Endothelial cell (in vitro differentiated cells): ENCODE results near the gene IGFBP5. TPM values are rescaled to one million over a fixed set of nuclear protein-coding genes. Genes with fewer than 3 reads are reported as not detected.
A peak's percentile ranks its signal among the peaks of the same experiment; 100 is the strongest.

Experiments used
- DNase-seq: peaks from one replicate; pipeline ENCODE4 v3.0.0; 2021; ENCODE audit warnings: low spot score
- H3K27ac Mint-ChIP-seq: one replicate; pipeline ENCODE4 v1.8.0; 2021; ENCODE audit warnings: mixed read lengths, inconsistent platforms; ENCODE audit not compliant: unreplicated experiment
- H3K27me3 Mint-ChIP-seq: one replicate; pipeline ENCODE4 v1.8.0; 2021; ENCODE audit warnings: mild to moderate bottlenecking, moderate library complexity, mixed read lengths, inconsistent platforms; ENCODE audit not compliant: unreplicated experiment
- H3K36me3 Mint-ChIP-seq: one replicate; pipeline ENCODE4 v1.8.0; 2021; ENCODE audit warnings: mild to moderate bottlenecking, low read depth, mixed read lengths, inconsistent platforms; ENCODE audit not compliant: unreplicated experiment
- H3K4me1 Mint-ChIP-seq: one replicate; pipeline ENCODE4 v1.8.0; 2021; ENCODE audit warnings: mild to moderate bottlenecking, mixed read lengths, inconsistent platforms; ENCODE audit not compliant: unreplicated experiment
- H3K4me3 Mint-ChIP-seq: one replicate; pipeline ENCODE4 v1.8.0; 2021; ENCODE audit warnings: mild to moderate bottlenecking, mixed read lengths, inconsistent platforms; ENCODE audit not compliant: unreplicated experiment
- H3K9me3 Mint-ChIP-seq: one replicate; pipeline ENCODE4 v1.8.0; 2021; ENCODE audit warnings: mixed read lengths, inconsistent platforms; ENCODE audit not compliant: unreplicated experiment
- total RNA-seq: library from RNA; stranded (reverse); fragmentation: NEBNext Ultra II Directional; extraction: Animal tissue kit (Norgen Biotek cat#: 25700); gene quantifications from one replicate; pipeline ENCODE4 v1.2.1, GENCODE V29; 2021; ENCODE audit not compliant: unreplicated experiment
- TF ChIP-seq, protein P1 (sequence below): fragments of 200-600 bp; sonication (generic); IDR thresholded peaks from one replicate; pipeline ENCODE4 v1.5.0; 2021; ENCODE audit warnings: antibody characterized with exemption; ENCODE audit not compliant: unreplicated experiment

Gene IGFBP5
- total RNA-seq, 1 donor from 2014 or later, result 7.2 TPM

DNA sequence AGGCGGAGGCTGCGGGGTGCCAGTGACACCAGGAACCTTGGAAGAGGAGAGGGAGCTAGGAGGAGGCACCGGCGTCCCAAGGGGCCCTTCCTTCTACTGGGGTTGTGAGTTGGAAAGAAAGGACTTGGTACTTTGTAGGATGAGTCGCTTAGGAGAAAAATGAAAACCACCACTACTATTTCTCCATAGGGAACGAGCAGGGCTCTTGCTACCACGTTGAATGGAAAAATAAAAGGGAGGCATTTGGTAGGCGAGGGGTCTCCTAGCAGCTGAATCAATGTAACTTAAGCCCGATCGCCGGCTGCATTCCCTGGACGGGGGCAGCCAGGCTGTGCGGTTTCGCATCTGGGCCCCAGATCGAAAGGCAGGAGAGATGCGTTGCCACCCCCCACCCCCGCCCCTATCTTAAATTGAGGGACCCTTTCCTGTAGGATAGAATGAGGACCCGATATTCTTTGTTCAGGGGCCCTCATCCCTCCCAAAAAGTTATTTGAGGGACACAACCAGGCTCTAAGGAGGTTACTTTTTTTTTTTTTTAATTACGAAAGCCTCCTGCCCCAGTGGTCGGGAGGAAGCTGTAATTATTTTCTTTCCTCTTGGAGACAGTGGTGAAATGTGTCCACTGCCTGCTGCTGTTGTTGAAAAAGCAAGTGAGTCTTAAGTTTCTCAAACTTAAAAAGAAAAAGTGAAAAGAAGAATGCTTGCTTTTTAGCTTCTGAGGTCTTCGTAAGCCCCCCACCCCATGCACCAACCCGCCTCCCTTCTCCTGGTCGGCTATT is 60.8 kb downstream of the IGFBP5 start:
- no peak for DNase-seq
- H3K27me3 Mint-ChIP-seq, result peaks cover 30% of the 10 kb centered on the region
- peaks cover 53% of the 10 kb centered on the region for H3K4me1 Mint-ChIP-seq
- no peaks in the 10 kb centered on the region for H3K9me3 Mint-ChIP-seq
- peak overlapping the region; percentile 100 for H3K27ac Mint-ChIP-seq
- peak overlapping the region; percentile 100 for H3K4me3 Mint-ChIP-seq
- H3K36me3 Mint-ChIP-seq, result peaks cover 32% of the 10 kb centered on the region
- TF ChIP-seq, protein P1, sequence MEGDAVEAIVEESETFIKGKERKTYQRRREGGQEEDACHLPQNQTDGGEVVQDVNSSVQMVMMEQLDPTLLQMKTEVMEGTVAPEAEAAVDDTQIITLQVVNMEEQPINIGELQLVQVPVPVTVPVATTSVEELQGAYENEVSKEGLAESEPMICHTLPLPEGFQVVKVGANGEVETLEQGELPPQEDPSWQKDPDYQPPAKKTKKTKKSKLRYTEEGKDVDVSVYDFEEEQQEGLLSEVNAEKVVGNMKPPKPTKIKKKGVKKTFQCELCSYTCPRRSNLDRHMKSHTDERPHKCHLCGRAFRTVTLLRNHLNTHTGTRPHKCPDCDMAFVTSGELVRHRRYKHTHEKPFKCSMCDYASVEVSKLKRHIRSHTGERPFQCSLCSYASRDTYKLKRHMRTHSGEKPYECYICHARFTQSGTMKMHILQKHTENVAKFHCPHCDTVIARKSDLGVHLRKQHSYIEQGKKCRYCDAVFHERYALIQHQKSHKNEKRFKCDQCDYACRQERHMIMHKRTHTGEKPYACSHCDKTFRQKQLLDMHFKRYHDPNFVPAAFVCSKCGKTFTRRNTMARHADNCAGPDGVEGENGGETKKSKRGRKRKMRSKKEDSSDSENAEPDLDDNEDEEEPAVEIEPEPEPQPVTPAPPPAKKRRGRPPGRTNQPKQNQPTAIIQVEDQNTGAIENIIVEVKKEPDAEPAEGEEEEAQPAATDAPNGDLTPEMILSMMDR, result no peak

DNA sequence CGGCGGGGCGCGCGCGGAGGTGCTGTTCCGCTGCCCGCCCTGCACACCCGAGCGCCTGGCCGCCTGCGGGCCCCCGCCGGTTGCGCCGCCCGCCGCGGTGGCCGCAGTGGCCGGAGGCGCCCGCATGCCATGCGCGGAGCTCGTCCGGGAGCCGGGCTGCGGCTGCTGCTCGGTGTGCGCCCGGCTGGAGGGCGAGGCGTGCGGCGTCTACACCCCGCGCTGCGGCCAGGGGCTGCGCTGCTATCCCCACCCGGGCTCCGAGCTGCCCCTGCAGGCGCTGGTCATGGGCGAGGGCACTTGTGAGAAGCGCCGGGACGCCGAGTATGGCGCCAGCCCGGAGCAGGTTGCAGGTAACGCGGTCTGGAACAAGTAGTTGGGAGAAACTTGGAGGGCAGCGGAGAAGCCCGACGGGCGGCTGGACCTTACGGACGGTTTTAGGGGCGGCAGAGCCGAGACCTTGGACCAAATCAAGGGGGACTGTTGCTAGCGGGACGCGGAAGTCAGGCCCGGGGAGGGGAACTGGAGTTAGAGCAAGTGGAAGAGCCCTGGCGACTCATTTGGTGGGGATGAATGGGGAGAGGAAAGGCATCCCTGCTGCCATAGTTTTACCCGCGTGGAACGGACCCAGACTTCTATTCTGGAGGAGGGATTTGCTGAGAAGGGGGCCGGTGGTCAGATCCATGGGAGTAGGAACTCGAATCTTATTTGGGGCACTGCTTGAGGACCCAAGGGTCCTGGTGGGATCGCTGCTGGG is 61.6 kb downstream of the IGFBP5 start:
- H3K36me3 Mint-ChIP-seq, result peaks cover 32% of the 10 kb centered on the region
- peak overlapping the region; percentile 97 for H3K27ac Mint-ChIP-seq
- H3K27me3 Mint-ChIP-seq, result peaks cover 30% of the 10 kb centered on the region
- H3K4me3 Mint-ChIP-seq, result peak overlapping the region; percentile 100
- H3K9me3 Mint-ChIP-seq, result no peaks in the 10 kb centered on the region
- DNase-seq, result peak; percentile 41
- H3K4me1 Mint-ChIP-seq, result peaks cover 50% of the 10 kb centered on the region
- TF ChIP-seq, protein P1, result no peak

DNA sequence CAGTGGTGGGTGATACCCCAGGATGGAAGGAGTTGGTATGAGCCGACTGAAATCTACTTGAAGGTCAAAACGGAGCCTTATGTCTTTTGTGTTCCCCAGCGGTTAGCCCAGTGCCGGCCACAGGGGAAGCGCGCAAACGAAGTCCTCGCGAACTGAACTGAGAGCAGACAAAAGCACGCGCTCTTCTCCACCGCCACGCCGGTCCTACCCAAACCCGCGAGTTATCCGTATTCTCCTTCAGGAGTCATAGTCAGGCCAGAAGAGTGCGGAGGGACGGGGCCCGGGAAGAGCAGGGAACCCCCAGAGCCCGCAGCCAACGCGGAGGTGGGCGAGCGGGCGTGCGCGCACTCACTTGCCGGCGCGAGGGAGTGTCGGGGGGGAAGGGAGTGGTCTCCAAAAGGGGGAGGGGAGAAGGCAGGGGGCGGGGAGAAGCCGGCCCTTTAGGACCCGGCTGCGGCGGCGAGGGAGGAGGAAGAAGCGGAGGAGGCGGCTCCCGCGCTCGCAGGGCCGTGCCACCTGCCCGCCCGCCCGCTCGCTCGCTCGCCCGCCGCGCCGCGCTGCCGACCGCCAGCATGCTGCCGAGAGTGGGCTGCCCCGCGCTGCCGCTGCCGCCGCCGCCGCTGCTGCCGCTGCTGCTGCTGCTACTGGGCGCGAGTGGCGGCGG is 62.3 kb downstream of the IGFBP5 start, which contains the start of gene IGFBP2:
TSS of gene IGFBP2 (plus strand) at position 469 of the 664 bp plus-strand sequence. CDS start at position 573, 104 bp downstream.
- peak within 1 kb of the TSS; percentile 97 for H3K27ac Mint-ChIP-seq
- no peaks in the 10 kb centered on the region for H3K9me3 Mint-ChIP-seq
- peak within 1 kb of the TSS; percentile 100 for H3K4me3 Mint-ChIP-seq
- H3K36me3 Mint-ChIP-seq, result peaks cover 32% of the 10 kb centered on the region
- peaks cover 30% of the 10 kb centered on the region for H3K27me3 Mint-ChIP-seq
- DNase-seq, result peak; percentile 79
- TF ChIP-seq, protein P1, result no peak
- H3K4me1 Mint-ChIP-seq, result peaks cover 50% of the 10 kb centered on the region

DNA sequence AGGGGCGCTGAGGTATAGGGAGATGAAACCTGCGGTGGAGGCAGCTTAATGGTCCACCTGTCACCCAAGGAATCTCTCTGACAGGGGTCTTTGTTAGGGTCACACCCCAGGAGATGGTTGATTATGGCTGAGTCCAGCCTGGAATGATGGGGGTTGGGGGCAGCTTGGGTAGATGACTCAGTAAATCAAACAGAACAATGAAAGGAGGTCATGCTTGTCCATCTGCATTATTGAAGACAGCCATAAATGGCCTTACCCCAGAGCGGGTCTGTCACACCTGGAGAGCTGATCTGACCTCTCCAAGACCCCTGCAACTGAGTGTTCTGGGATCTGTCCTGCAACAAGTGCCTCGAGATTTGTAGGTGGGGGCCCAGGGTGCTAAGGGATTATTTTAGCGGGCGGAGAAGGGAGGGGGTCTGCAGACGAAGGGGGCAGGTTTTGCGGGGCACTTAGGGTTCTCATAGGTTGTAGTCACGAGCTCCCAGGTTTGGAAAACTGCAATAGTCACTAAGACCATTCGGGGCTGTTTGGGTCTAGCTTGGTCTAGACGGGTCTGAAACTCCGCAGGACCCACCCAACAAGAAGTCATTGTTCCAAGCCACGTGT is 62.9 kb downstream of the IGFBP5 start:
- H3K9me3 Mint-ChIP-seq, result no peaks in the 10 kb centered on the region
- no peak for DNase-seq
- H3K4me1 Mint-ChIP-seq, result peaks cover 47% of the 10 kb centered on the region
- TF ChIP-seq, protein P1, result no peak
- H3K36me3 Mint-ChIP-seq, result peaks cover 30% of the 10 kb centered on the region
- peaks cover 30% of the 10 kb centered on the region for H3K27me3 Mint-ChIP-seq
- peak overlapping the region; percentile 85 for H3K27ac Mint-ChIP-seq
- peak overlapping the region; percentile 95 for H3K4me3 Mint-ChIP-seq
